ENCODE results near the gene SLC25A19. TPM values are rescaled to one million over a fixed set of nuclear protein-coding genes. Genes with fewer than 3 reads are reported as not detected.
"Not testable (repeated sequence)": the region's sequence is repeated elsewhere in the genome, so short reads cannot be mapped to it uniquely, and the experiment has no call there.

Gene SLC25A19
- total RNA-seq, 2 experiments from 2014 or later: 27.6 to 30.5 TPM

DNA sequence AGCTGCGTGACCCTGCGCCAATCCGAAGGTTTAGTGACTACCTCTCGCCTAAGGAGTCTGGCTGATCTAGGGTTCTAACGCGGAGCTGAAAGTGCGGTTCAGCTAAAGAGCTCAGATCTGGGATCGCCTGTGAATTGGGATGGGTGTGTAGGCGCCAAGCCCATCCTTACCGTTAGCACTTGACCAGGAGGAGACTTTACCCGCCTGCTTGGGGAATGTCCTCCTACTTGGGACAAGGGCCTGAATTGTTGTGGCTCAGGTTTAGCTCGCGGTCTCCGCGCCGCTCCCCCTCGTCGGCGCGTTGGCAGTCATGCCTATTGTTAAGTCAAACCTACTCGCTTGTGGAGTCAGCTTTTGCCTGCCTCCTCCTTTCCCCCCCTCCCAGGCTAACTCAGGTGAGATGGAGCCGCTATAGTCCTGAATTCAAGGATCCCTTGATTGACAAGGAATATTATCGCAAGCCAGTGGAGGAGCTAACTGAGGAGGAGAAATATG lies 27.1 kb downstream of the SLC25A19 start:
- CTCF ChIA-PET: interaction anchor here (0.5 to 4.3 kb wide), 17 partner anchors 9 to 153 kb away, joined by 3 to 115 read pairs (median 4); partner anchors contain the start of genes ARMC7, GRB2, MIF4GD and SLC25A19
- no peaks in the 10 kb centered on the region for H3K27me3 Mint-ChIP-seq
- H3K9me3 Mint-ChIP-seq: no peaks in the 10 kb centered on the region
- peaks cover 48% of the 10 kb centered on the region for H3K4me1 Mint-ChIP-seq
- peaks cover 21% of the 10 kb centered on the region for H3K36me3 Mint-ChIP-seq (ENCODE audit: low read depth)
- POLR2A ChIA-PET: interaction anchor here (0.6 to 2.2 kb wide), 4 partner anchors 9 to 257 kb away, joined by 3 to 13 read pairs (median 8); partner anchors contain the start of gene MIF4GD
- no peak for DNase-seq
- H3K27ac Mint-ChIP-seq: peak overlapping the region; percentile 100
- peak overlapping the region; percentile 99 for H3K4me3 Mint-ChIP-seq

DNA sequence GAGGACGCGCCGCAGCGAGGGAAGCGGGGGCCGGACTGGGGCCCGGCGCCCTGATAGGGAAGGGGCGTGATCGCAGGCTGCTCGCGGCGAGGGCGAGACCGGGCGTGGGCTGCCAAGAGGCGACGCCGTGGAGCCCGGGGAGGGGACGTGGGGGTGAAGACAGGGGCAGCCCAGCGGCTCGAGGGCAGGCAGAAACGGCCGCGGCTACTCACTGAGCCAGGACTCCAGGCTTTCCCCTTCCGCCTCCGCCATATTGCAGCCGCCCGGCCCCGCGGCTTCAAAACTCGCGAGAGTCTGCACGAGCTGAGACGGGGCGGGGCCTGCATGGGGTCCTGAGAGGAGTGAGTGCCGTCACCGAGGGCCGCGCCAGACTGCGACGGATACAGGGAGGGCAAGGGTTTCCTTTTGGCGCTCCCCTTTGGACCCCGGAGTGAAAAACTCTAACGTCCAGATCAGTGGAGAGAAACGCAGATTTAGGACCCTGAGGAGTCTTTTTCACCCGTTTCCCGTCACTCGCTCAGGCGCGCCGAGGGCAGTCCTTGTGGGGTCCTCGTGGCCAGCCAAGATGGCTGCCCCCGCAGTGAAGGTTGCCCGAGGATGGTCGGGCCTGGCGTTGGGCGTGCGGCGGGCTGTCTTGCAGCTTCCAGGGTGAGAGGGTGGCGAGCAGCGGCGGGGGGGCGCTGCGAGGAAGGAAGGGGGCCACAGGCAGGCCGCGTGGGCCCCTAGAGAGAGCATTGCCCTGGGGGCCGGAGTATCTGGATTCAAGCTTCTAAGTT lies 27.7 kb downstream of the SLC25A19 start, which contains the start of the genes GGA3 and MRPS7:
TSS of gene GGA3 (minus strand) at position 271 of the 776 bp plus-strand sequence. CDS start at position 252, 19 bp downstream.
TSS of gene MRPS7 (plus strand) at position 544 of the 776 bp plus-strand sequence. CDS start at position 566, 22 bp downstream.
- CTCF ChIA-PET: interaction anchor here (0.5 to 4.3 kb wide), 22 partner anchors 9 to 152 kb away, joined by 3 to 115 read pairs (median 4); partner anchors contain the start of genes ARMC7, GRB2, MIF4GD and SLC25A19
- Mint-ChIP-seq H3K36me3 (ENCODE audit: low read depth) (peaks cover 17% of the 10 kb centered on the region), H3K27me3 (no peaks in the 10 kb centered on the region), H3K27ac (peak within 1 kb of the TSS; percentile 100), H3K9me3 (no peaks in the 10 kb centered on the region), H3K4me1 (peaks cover 49% of the 10 kb centered on the region), H3K4me3 (peak within 1 kb of the TSS; percentile 99)
- POLR2A ChIA-PET: interaction anchor here (0.6 to 2.2 kb wide), 6 partner anchors 9 to 257 kb away, joined by 3 to 13 read pairs (median 7); partner anchors contain the start of genes MIF4GD and NUP85
- peak; percentile 97 for DNase-seq

DNA sequence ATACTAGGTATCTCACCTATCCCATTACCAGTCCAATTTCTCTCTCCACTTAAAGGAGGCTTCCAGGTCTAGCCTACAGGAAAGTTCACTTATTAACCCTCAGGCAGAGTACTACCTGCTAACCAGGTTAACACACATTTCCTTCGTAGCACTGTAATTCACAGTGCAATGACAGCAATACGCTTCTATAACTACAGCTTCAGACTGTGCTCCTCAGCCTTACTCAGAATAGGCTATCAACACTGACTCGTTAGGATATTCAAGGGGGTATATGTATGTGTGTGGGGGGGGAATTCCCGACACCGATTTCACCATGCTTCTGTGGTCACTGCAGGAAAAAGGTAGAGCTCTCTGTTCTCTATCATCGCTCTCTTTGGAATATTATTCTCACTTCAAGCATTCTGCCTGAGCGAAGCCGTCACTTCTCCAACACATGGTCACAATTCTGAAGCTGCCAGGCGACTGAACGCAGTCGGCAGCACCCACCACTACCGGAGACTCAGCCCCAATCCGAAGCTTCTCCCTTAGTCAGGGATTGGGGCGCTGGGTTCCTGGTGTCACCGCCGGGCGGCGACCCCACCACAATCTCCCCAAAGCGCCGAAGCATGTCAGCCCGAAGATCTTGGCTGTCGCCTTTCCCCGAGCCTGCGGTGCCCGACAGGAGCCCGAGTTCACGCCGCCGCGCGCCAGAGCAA lies 28.4 kb downstream of the SLC25A19 start:
- H3K4me3 Mint-ChIP-seq: peak overlapping the region; percentile 99
- peak overlapping the region; percentile 100 for H3K27ac Mint-ChIP-seq
- ChIA-PET POLR2A (interaction anchor here (0.6 to 2.2 kb wide), 5 partner anchors 9 to 405 kb away, joined by 3 to 8 read pairs (median 4); partner anchors contain the start of genes MIF4GD and NUP85), CTCF (interaction anchor here (1.0 to 4.3 kb wide), 19 partner anchors 10 to 151 kb away, joined by 3 to 115 read pairs (median 4); partner anchors contain the start of genes ARMC7, GRB2, MIF4GD and SLC25A19)
- DNase-seq: no peak
- peaks cover 12% of the 10 kb centered on the region for H3K36me3 Mint-ChIP-seq (ENCODE audit: low read depth)
- no peaks in the 10 kb centered on the region for H3K9me3 Mint-ChIP-seq
- no peaks in the 10 kb centered on the region for H3K27me3 Mint-ChIP-seq
- H3K4me1 Mint-ChIP-seq: peaks cover 54% of the 10 kb centered on the region

DNA sequence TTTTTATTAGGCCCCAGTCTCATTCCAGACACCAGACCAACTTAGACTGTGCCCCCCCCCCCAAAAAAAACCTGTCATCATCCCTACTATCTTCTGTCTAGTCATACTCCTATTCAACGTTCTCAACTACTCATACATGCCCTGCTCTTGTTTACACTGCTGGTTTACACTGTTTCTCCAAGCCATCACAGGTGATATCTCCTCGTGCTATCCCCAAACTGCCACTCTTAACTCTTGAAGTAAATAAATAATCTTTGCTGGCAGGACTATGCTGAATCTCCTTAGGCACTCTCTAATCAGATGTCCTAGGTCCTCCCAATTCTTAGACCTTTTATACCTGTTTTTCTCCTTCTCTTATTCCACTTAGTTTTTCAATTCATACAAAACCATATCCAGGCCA lies 32.0 kb downstream of the SLC25A19 start:
- peaks cover 60% of the 10 kb centered on the region for H3K4me1 Mint-ChIP-seq
- POLR2A ChIA-PET; H3K36me3 Mint-ChIP-seq (ENCODE audit: low read depth); H3K9me3 Mint-ChIP-seq; H3K27ac Mint-ChIP-seq; DNase-seq; H3K27me3 Mint-ChIP-seq; H3K4me3 Mint-ChIP-seq: not testable (repeated sequence)
- CTCF ChIA-PET: interaction anchor here (0.6 kb wide), 1 partner anchor 169 kb away, joined by 3 read pairs; the partner anchor contains the start of gene SLC16A5

DNA sequence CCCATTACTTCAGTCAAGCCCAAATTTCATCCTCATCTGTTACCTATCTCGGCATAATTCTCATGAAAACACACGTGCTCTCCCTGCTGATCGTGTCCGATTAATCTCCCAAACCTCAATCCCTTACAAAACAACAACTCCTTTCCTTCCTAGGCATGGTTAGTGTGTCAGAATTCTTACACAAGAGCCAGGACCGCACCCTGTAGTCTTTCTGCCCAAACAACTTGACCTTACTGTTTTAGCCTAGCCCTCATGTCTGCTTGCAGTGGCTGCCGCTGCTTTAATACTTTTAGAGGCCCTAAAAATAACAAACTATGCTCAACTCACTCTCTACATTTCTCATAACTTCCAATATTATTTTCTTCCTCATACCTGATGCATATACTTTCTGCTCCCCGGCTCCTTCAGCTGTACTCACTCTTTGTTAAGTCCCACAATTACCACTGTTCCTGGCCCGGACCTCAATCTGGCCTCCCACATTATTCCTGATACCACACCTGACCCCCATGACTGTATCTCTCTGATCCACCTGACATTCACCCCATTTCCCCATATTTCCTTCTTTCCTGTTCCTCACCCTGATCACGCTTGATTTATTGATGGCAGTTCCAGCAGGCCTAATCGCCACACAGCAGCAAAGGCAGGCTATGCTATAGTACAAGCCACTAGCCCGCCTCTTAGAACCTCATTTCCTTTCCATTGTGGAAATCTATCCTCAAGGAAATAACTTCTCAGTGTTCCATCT lies 33.1 kb downstream of the SLC25A19 start:
- H3K9me3 Mint-ChIP-seq; POLR2A ChIA-PET; H3K27me3 Mint-ChIP-seq; CTCF ChIA-PET; H3K27ac Mint-ChIP-seq; DNase-seq; H3K4me3 Mint-ChIP-seq; H3K36me3 Mint-ChIP-seq (ENCODE audit: low read depth): not testable (repeated sequence)
- H3K4me1 Mint-ChIP-seq: peaks cover 65% of the 10 kb centered on the region

DNA sequence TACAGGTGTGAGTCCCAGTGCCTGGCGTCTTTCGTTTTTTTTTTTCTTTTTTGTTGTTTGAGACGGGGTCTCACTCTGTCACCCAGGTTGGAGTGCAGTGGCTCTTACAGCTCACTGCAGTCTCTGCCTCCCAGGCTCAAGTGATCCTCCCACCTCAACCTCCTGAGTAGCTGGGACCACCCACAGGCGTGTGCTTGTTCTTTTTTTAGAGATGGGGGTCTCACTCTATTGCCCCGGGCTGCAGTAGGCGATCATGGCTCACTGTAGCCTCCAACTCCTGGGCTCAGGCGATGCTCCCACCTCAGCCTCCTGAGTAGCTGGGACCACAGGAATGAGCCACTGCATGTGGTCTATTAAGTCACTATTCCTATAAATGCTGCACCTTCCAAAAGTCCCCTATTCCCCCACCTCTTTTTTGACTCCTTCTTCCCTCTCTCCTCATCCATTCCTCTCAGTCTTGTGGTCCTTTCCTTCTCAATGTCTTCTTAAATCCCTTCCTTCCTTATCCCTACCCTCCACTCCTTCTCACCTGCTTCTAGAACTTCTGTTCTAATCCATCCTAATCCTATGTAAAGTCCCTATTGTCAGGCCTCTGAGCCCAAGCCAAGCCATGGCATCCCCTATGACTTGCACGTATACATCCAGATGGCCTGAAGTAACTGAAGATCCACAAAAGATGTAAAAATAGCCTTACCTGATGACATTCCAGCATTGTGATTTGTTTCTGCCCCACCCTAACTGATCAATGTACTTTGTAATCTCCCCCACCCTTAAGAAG lies 37.0 kb downstream of the SLC25A19 start:
- Mint-ChIP-seq H3K27me3 (no peaks in the 10 kb centered on the region), H3K9me3 (no peaks in the 10 kb centered on the region), H3K4me3 (no peak overlapping the region), H3K27ac (no peak overlapping the region), H3K4me1 (peaks cover 55% of the 10 kb centered on the region), H3K36me3 (ENCODE audit: low read depth) (no peaks in the 10 kb centered on the region)
- POLR2A ChIA-PET: interaction anchor here (0.6 kb wide), 1 partner anchor 289 kb away, joined by 7 read pairs; no protein-coding TSS in a partner anchor
- CTCF ChIA-PET: interaction anchor here (0.7 to 3.8 kb wide), 4 partner anchors 9 to 22 kb away, joined by 3 to 24 read pairs (median 12); partner anchors contain the start of genes GGA3, MIF4GD and MRPS7
- DNase-seq: no peak

DNA sequence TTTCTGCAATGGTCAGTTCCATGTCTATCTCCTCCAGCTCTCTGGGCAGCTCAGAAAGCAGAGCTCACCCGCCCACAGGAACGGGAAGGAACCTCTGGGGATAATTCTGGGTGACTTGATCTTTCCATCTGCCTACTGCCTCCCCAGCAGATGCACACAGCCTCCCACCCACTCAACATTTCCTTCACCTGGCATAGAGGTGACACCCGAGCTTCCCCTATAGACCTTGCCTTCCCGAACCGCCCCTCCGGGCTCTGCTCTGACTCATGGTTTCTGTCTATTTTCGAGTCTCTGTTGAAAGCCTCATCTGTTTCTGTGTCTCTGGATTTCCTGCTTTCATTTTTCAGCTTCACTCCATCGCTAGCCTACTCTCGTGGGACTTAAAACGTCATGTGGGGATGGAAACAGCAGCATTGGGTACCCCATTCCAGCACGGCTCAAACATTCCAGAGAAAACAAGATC lies 39.2 kb downstream of the SLC25A19 start:
- peaks cover 57% of the 10 kb centered on the region for H3K4me1 Mint-ChIP-seq
- peak overlapping the region; percentile 84 for H3K27ac Mint-ChIP-seq
- H3K9me3 Mint-ChIP-seq: no peaks in the 10 kb centered on the region
- ChIA-PET POLR2A (interaction anchor here (1.0 to 1.1 kb wide), 2 partner anchors 11 to 162 kb away, joined by 3 to 8 read pairs; partner anchors contain the start of genes GGA3 and MRPS7), CTCF (interaction anchor here (0.6 to 3.8 kb wide), 10 partner anchors 9 to 237 kb away, joined by 3 to 24 read pairs (median 6); partner anchors contain the start of genes GGA3, MIF4GD, MRPL58 and MRPS7)
- peak overlapping the region; percentile 56 for H3K4me3 Mint-ChIP-seq
- peaks cover 15% of the 10 kb centered on the region for H3K36me3 Mint-ChIP-seq (ENCODE audit: low read depth)
- DNase-seq: peak; percentile 69
- no peaks in the 10 kb centered on the region for H3K27me3 Mint-ChIP-seq

DNA sequence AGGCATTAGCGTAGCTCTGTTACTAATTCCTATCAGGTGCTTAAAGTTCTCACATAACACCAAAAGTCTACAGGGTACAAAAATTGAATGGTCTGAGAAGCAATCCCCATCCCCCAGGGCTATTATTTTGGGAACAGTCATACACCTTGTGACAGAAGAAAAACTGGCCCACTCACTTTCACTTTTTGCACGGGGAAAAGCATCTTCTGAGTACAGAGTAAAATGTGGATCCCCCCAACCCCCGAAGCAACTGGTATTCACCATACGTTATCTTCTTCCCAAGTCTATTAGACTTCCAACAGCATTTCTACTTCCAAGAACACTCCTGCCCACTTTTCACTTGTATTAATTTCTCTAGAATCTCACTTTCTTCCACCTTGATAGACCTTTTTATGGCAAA lies 39.7 kb downstream of the SLC25A19 start:
- Mint-ChIP-seq H3K36me3 (ENCODE audit: low read depth) (peaks cover 17% of the 10 kb centered on the region), H3K27me3 (no peaks in the 10 kb centered on the region), H3K4me3 (peak overlapping the region; percentile 56), H3K9me3 (no peaks in the 10 kb centered on the region), H3K4me1 (peaks cover 60% of the 10 kb centered on the region), H3K27ac (peak overlapping the region; percentile 84)
- no peak for DNase-seq
- CTCF ChIA-PET: interaction anchor here (0.6 to 3.8 kb wide), 11 partner anchors 9 to 237 kb away, joined by 3 to 24 read pairs (median 4); partner anchors contain the start of genes GGA3, MIF4GD, MRPL58 and MRPS7
- POLR2A ChIA-PET: interaction anchor here (1.0 to 1.1 kb wide), 2 partner anchors 11 to 163 kb away, joined by 3 to 8 read pairs; partner anchors contain the start of genes GGA3 and MRPS7

DNA sequence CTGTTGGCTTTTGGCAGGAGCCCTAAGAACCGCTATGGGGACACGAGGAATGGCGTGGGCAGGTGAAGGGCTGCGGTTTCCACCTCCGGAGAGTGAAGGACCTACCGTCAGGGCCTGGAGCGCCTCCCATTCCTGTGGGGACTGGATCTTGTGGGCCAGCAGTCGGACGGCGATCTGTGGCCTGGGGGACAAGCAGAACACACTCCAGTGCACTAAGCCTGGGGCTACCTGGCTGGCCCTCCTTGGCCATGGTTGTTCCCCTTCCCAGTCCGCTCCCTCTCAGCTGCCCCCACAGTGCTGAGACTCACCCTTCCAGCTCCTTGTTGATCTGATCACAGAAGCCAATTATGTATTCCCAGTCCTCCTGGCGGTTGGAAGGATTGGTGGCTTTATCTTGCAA lies 42.8 kb downstream of the SLC25A19 start:
- Mint-ChIP-seq H3K9me3 (no peaks in the 10 kb centered on the region), H3K27ac (no peak overlapping the region), H3K4me3 (no peak overlapping the region), H3K4me1 (peaks cover 60% of the 10 kb centered on the region), H3K36me3 (ENCODE audit: low read depth) (peaks cover 37% of the 10 kb centered on the region), H3K27me3 (no peaks in the 10 kb centered on the region)
- DNase-seq: no peak
- CTCF ChIA-PET: interaction anchor here (0.5 to 1.0 kb wide), 8 partner anchors 24 to 740 kb away, joined by 3 to 5 read pairs (median 4); partner anchors contain the start of gene MIF4GD
- POLR2A ChIA-PET: interaction anchor here (0.6 kb wide), 1 partner anchor 15 kb away, joined by 13 read pairs; the partner anchor contains the start of genes GGA3 and MRPS7

DNA sequence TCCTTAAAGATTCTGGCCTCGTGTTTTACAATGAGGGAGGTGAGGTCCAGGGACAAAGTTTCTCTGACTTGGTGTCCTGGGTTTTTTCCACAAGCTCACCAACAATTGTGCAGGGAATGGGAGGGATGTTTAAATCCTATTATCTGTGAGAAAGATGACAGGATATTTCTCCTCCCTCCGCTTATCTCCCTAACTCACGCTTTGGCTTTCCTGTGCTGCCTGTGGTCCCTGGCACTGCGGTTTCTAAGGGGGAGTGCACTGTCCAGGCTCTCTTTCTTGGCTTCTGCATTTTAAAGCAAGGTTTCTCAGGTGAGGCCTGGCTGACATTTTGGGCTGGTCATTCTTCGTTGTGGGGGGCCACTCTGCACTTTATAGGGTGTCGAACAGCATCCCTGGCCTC lies 44.2 kb downstream of the SLC25A19 start:
- peaks cover 46% of the 10 kb centered on the region for H3K36me3 Mint-ChIP-seq (ENCODE audit: low read depth)
- H3K4me3 Mint-ChIP-seq: no peak overlapping the region
- ChIA-PET POLR2A (no interaction called here), CTCF (interaction anchor here (0.6 to 2.4 kb wide), 7 partner anchors 16 to 180 kb away, joined by 3 to 12 read pairs (median 3); partner anchors contain the start of genes GGA3, MIF4GD and MRPS7)
- H3K4me1 Mint-ChIP-seq: peaks cover 52% of the 10 kb centered on the region
- no peak for DNase-seq
- H3K9me3 Mint-ChIP-seq: no peaks in the 10 kb centered on the region
- H3K27ac Mint-ChIP-seq: no peak overlapping the region
- H3K27me3 Mint-ChIP-seq: no peaks in the 10 kb centered on the region
